ENCODE measurements around the gene PLGLB1. TPM values are rescaled to one million over a fixed set of nuclear protein-coding genes. Genes with fewer than 3 reads are reported as not detected.
"Not testable (repeated sequence)": the region's sequence is repeated elsewhere in the genome, so short reads cannot be mapped to it uniquely, and the experiment has no call there.

The PLGLB1 gene
- 100 to 1,000 TPM; 103 to 189 (median 134) TPM for total RNA-seq
- long read RNA-seq, transcript PLGLB1-201 (4 exons, 1,169 nt), result major isoform, 23 of 35 reads
- long read RNA-seq, partial matches to known transcripts, result 2 of 35 reads
- long read RNA-seq, other reads (novel, unspliced or antisense), result 5 of 35 reads

- H3K27me3 ChIP-seq; H3K9me3 ChIP-seq; H3K36me3 ChIP-seq; H3K4me1 ChIP-seq; intact Hi-C loops (cut with DNase I): not testable (repeated sequence)
- peak within 1 kb of the TSS; percentile 16 to 49 (median 44) for H3K4me3 ChIP-seq
- peak in 1 of 3 donors; percentile 42 for DNase-seq
- no CpG with 5 or more reads among the region's 3 CpGs for WGBS (ENCODE audit: insufficient coverage, low coverage, low lambda C conversion rate, missing lambda C conversion rate)
- peak in 3 of 4 donors; percentile 3 to 24 (median 14) for ATAC-seq
- peak within 1 kb of the TSS; percentile 57 to 71 (median 70) for H3K27ac ChIP-seq
These were observed at the start of gene PLGLB1 for GRCh38 chr2:87021744-87022143. PLGLB1 (minus strand) TSS chr2:87021844; CDS start chr2:87021783, 61 bp downstream.

- intact Hi-C loops (cut with DNase I); H3K36me3 ChIP-seq; H3K4me3 ChIP-seq; H3K27ac ChIP-seq; ATAC-seq; H3K4me1 ChIP-seq; DNase-seq; H3K27me3 ChIP-seq; H3K9me3 ChIP-seq: not testable (repeated sequence)
- WGBS (ENCODE audit: insufficient coverage, low coverage, low lambda C conversion rate, missing lambda C conversion rate), result 22% methylated on average over 1 of the region's 2 CpGs
These were observed 42.7 kb upstream of the PLGLB1 start for GRCh38 chr2:87064305-87064704.

GRCh38 chr2:87063431-87063830 is 41.8 kb upstream of the PLGLB1 start:
- no CpG with 5 or more reads among the region's 2 CpGs for WGBS (ENCODE audit: insufficient coverage, low coverage, low lambda C conversion rate, missing lambda C conversion rate)
- H3K27me3 ChIP-seq; H3K9me3 ChIP-seq; H3K27ac ChIP-seq; H3K4me1 ChIP-seq; H3K36me3 ChIP-seq; H3K4me3 ChIP-seq; intact Hi-C loops (cut with DNase I): not testable (repeated sequence)
- ATAC-seq (peak; percentile 99), DNase-seq (peak in 2 of 3 donors; percentile 49 to 51)

- H3K36me3 ChIP-seq; H3K9me3 ChIP-seq; H3K4me3 ChIP-seq; ATAC-seq; H3K27ac ChIP-seq; H3K27me3 ChIP-seq; intact Hi-C loops (cut with DNase I); H3K4me1 ChIP-seq; DNase-seq: not testable (repeated sequence)
- no CpG with 5 or more reads among the region's 1 CpG for WGBS (ENCODE audit: insufficient coverage, low coverage, low lambda C conversion rate, missing lambda C conversion rate)
These were observed 39.9 kb upstream of the PLGLB1 start for GRCh38 chr2:87061519-87061918.

- WGBS (ENCODE audit: insufficient coverage, low coverage, low lambda C conversion rate, missing lambda C conversion rate), result 88% methylated on average over 3 of the region's 4 CpGs
- intact Hi-C loops (cut with DNase I); H3K36me3 ChIP-seq; DNase-seq; H3K27ac ChIP-seq; H3K4me1 ChIP-seq; H3K4me3 ChIP-seq; H3K27me3 ChIP-seq; H3K9me3 ChIP-seq: not testable (repeated sequence)
- ATAC-seq, result peak in 2 of 4 donors; percentile 34 to 42
These were observed 36.0 kb upstream of the PLGLB1 start for GRCh38 chr2:87057606-87058005.

GRCh38 chr2:87056843-87057242 is 35.2 kb upstream of the PLGLB1 start:
- H3K9me3 ChIP-seq; H3K27me3 ChIP-seq; H3K27ac ChIP-seq; DNase-seq; intact Hi-C loops (cut with DNase I); H3K36me3 ChIP-seq; H3K4me1 ChIP-seq; H3K4me3 ChIP-seq: not testable (repeated sequence)
- peak; percentile 48 to 72 (median 66) for ATAC-seq

- H3K4me1 ChIP-seq; intact Hi-C loops (cut with DNase I); H3K27ac ChIP-seq; H3K36me3 ChIP-seq; H3K4me3 ChIP-seq; H3K9me3 ChIP-seq; DNase-seq; H3K27me3 ChIP-seq: not testable (repeated sequence)
- peak; percentile 10 to 47 (median 36) for ATAC-seq
- WGBS (ENCODE audit: insufficient coverage, low coverage, low lambda C conversion rate, missing lambda C conversion rate), result no CpG with 5 or more reads among the region's 11 CpGs
These were observed 34.8 kb upstream of the PLGLB1 start for GRCh38 chr2:87056435-87056834.

- intact Hi-C loops (cut with DNase I); H3K4me3 ChIP-seq; H3K4me1 ChIP-seq; H3K9me3 ChIP-seq; H3K36me3 ChIP-seq; DNase-seq; H3K27ac ChIP-seq; H3K27me3 ChIP-seq: not testable (repeated sequence)
- peak in 1 of 4 donors; percentile 4 for ATAC-seq
- 95% methylated on average over 2 of the region's 4 CpGs for WGBS (ENCODE audit: insufficient coverage, low coverage, low lambda C conversion rate, missing lambda C conversion rate)
These were observed 32.7 kb upstream of the PLGLB1 start for GRCh38 chr2:87054375-87054774.
